B cell (primary cell): ENCODE measurements around the gene MILR1.

ENCODE experiments used
- EZH2 ChIP-seq: IDR thresholded peaks from 2 replicates; pipeline ENCODE4 v1.6.1; 2012; ENCODE audit warnings: borderline replicate concordance, low read depth, mild to moderate bottlenecking, moderate library complexity, low read length; ENCODE audit not compliant: insufficient read depth, poor library complexity, severe bottlenecking
- TF ChIP-seq, protein P1 (sequence below): fragments of 200-600 bp; IDR thresholded peaks from one replicate; pipeline ENCODE4 v1.8.0; 2022; ENCODE audit warnings: antibody characterized with exemption, mild to moderate bottlenecking

DNA sequence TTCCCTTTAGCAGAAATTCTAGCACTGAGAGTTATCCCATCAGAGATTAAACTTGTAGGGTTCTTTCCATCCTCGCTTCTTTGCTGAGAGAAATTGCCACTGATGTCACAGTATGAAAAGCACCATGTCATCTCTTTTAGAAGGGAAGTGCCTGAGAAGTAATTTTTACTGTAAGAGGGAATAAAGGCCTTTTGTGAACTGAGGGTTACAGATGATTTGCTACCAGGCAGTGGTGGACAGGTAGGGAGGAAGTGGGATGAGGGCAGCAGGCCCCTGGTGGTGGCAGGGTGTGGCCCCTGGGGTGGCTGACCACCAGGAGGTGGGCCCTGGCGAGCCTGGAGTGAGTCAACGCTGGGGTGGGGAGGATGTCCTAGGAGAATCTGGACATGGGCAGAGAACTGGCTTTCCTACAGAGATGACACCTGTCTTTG is 6.4 kb upstream of the MILR1 start:
- TF ChIP-seq, protein P1, sequence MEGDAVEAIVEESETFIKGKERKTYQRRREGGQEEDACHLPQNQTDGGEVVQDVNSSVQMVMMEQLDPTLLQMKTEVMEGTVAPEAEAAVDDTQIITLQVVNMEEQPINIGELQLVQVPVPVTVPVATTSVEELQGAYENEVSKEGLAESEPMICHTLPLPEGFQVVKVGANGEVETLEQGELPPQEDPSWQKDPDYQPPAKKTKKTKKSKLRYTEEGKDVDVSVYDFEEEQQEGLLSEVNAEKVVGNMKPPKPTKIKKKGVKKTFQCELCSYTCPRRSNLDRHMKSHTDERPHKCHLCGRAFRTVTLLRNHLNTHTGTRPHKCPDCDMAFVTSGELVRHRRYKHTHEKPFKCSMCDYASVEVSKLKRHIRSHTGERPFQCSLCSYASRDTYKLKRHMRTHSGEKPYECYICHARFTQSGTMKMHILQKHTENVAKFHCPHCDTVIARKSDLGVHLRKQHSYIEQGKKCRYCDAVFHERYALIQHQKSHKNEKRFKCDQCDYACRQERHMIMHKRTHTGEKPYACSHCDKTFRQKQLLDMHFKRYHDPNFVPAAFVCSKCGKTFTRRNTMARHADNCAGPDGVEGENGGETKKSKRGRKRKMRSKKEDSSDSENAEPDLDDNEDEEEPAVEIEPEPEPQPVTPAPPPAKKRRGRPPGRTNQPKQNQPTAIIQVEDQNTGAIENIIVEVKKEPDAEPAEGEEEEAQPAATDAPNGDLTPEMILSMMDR = no peak
- no peak for TF ChIP-seq EZH2
